Hepatocyte (in vitro differentiated cells): ENCODE results near the gene ATXN7L3. TPM values are rescaled to one million over a fixed set of nuclear protein-coding genes. Genes with fewer than 3 reads are reported as not detected.
A peak's percentile ranks its signal among the peaks of the same experiment; 100 is the strongest.

Source experiments
- DNase-seq: peaks from one replicate; pipeline ENCODE4 v3.0.0-alpha.2; 2016; ENCODE audit warnings: low spot score
- H2AFZ ChIP-seq: fragments of 200-600 bp; sonication (generic); 2 replicates; pipeline ENCODE4 v1.6.0; 2016; ENCODE audit warnings: antibody characterized with exemption, mild to moderate bottlenecking
- H3K27ac ChIP-seq: fragments of 200-600 bp; sonication (generic); 2 replicates; pipeline ENCODE4 v1.5.1; 2016; ENCODE audit warnings: mild to moderate bottlenecking
- H3K27me3 ChIP-seq: fragments of 200-600 bp; sonication (generic); 2 replicates; pipeline ENCODE4 v1.6.1; 2016
- H3K36me3 ChIP-seq: fragments of 200-600 bp; sonication (generic); replicated peaks from 2 replicates; pipeline ENCODE4 v1.5.1; 2016; ENCODE audit warnings: low read depth; ENCODE audit not compliant: insufficient read depth
- H3K4me1 ChIP-seq: fragments of 200-600 bp; sonication (generic); 2 replicates; pipeline ENCODE4 v1.5.1; 2016; ENCODE audit warnings: mild to moderate bottlenecking, moderate library complexity; ENCODE audit not compliant: insufficient read depth
- H3K4me2 ChIP-seq: fragments of 200-600 bp; sonication (generic); 2 replicates; pipeline ENCODE4 v1.6.0; 2016
- H3K4me3 ChIP-seq: fragments of 200-600 bp; sonication (generic); 2 replicates; pipeline ENCODE4 v1.5.1; 2016; ENCODE audit warnings: mild to moderate bottlenecking
- H3K79me2 ChIP-seq: fragments of 200-600 bp; sonication (generic); 2 replicates; pipeline ENCODE4 v1.6.0; 2017; ENCODE audit warnings: mild to moderate bottlenecking
- H3K9me2 ChIP-seq: fragments of 200-600 bp; sonication (generic); replicated peaks from 2 replicates; pipeline ENCODE4 v1.6.0; 2017; ENCODE audit warnings: mild to moderate bottlenecking; ENCODE audit not compliant: insufficient read depth
- H3K9me3 ChIP-seq: fragments of 200-600 bp; sonication (generic); 2 replicates; pipeline ENCODE4 v1.5.1; 2016; ENCODE audit warnings: low read depth, mild to moderate bottlenecking
- H4K20me1 ChIP-seq: fragments of 200-600 bp; sonication (generic); 2 replicates; pipeline ENCODE4 v1.6.0; 2016; ENCODE audit warnings: mild to moderate bottlenecking; ENCODE audit not compliant: insufficient read depth, poor library complexity, severe bottlenecking
- CTCF ChIP-seq: fragments of 200-600 bp; sonication (generic); IDR thresholded peaks from 2 replicates; pipeline ENCODE4 v1.5.1; 2016; ENCODE audit warnings: antibody characterized with exemption, mild to moderate bottlenecking; ENCODE audit not compliant: poor library complexity
- EZH2 ChIP-seq: fragments of 200-600 bp; sonication (generic); IDR thresholded peaks from 2 replicates; pipeline ENCODE4 v1.6.1; 2016; ENCODE audit warnings: antibody characterized with exemption, mild to moderate bottlenecking, borderline replicate concordance
- EZH2phosphoT487 ChIP-seq: fragments of 200-600 bp; sonication (generic); IDR thresholded peaks from one replicate; pipeline ENCODE4 v1.6.1; 2018; ENCODE audit warnings: antibody characterized with exemption, mild to moderate bottlenecking, low read depth, moderate library complexity; ENCODE audit not compliant: unreplicated experiment, severe bottlenecking
- WGBS: methylation state at CpG from one replicate; pipeline ENCODE4 v1.1.6; 2016; ENCODE audit warnings: low lambda C conversion rate; ENCODE audit errors: missing lambda C conversion rate; 5-methylcytosine and 5-hydroxymethylcytosine counted together
- polyA plus RNA-seq: library from polyadenylated mRNA; unstranded; fragments of >200 nt; fragmentation: Nextera tagmentation; extraction: Ambion mirVana; gene quantifications from 2 replicates; pipeline ENCODE4 v1.2.1, GENCODE V29; 2016
- total RNA-seq: library from RNA; depleted of rRNA; stranded (reverse); fragments of >200 nt; gene quantifications from 2 replicates; pipeline ENCODE4 v1.2.3, GENCODE V29; 2014

ATXN7L3 gene
- total and polyA plus RNA-seq, 2 experiments from 2014 or later, result 28.7 to 64.0 TPM

- no peak for TF ChIP-seq CTCF
- no peaks in the 10 kb centered on the region for H3K9me3 ChIP-seq
- H3K79me2 ChIP-seq, result peaks cover 38% of the 10 kb centered on the region
- no peak overlapping the region for H3K4me2 ChIP-seq
- H3K36me3 ChIP-seq, result no peaks in the 10 kb centered on the region
- 82% methylated on average over 7 of the region's 7 CpGs for WGBS
- H4K20me1 ChIP-seq, result no peaks in the 10 kb centered on the region
- peaks cover 9% of the 10 kb centered on the region for H3K4me1 ChIP-seq
- H2AFZ ChIP-seq, result no peak overlapping the region
- H3K4me3 ChIP-seq, result no peak overlapping the region
- no peak for DNase-seq
- H3K27me3 ChIP-seq, result no peaks in the 10 kb centered on the region
- no peaks in the 10 kb centered on the region for H3K9me2 ChIP-seq
- H3K27ac ChIP-seq, result peak overlapping the region; percentile 55
These were observed 7.7 kb downstream of the ATXN7L3 start for GRCh38 chr17:44191941-44192496.

GRCh38 chr17:44191369-44191768, 8.3 kb downstream of the ATXN7L3 start:
- Histone ChIP-seq H3K4me1 (peaks cover 9% of the 10 kb centered on the region), H3K9me2 (no peaks in the 10 kb centered on the region), H2AFZ (no peak overlapping the region), H3K4me2 (no peak overlapping the region), H3K79me2 (peaks cover 33% of the 10 kb centered on the region), H4K20me1 (no peaks in the 10 kb centered on the region), H3K27me3 (no peaks in the 10 kb centered on the region), H3K36me3 (no peaks in the 10 kb centered on the region), H3K27ac (peak overlapping the region; percentile 25), H3K9me3 (no peaks in the 10 kb centered on the region), H3K4me3 (no peak overlapping the region)
- DNase-seq, result no peak
- WGBS, result 84% methylated on average over 5 of the region's 5 CpGs
- TF ChIP-seq CTCF (no peak), EZH2 (no peak), EZH2phosphoT487 (no peak)

- Histone ChIP-seq H3K9me3 (no peaks in the 10 kb centered on the region), H3K79me2 (peaks cover 30% of the 10 kb centered on the region), H3K4me1 (peaks cover 12% of the 10 kb centered on the region), H3K27me3 (no peaks in the 10 kb centered on the region), H4K20me1 (no peaks in the 10 kb centered on the region), H3K4me2 (no peak overlapping the region), H3K36me3 (no peaks in the 10 kb centered on the region), H3K4me3 (no peak overlapping the region), H3K9me2 (no peaks in the 10 kb centered on the region), H2AFZ (no peak overlapping the region), H3K27ac (no peak overlapping the region)
- TF ChIP-seq EZH2 (no peak), CTCF (no peak), EZH2phosphoT487 (no peak)
- WGBS, result 92% methylated on average over 10 of the region's 10 CpGs
- no peak for DNase-seq
These were observed 9.2 kb downstream of the ATXN7L3 start for GRCh38 chr17:44190481-44190880.
